ENCODE measurements around the gene CDH11.

DNA sequence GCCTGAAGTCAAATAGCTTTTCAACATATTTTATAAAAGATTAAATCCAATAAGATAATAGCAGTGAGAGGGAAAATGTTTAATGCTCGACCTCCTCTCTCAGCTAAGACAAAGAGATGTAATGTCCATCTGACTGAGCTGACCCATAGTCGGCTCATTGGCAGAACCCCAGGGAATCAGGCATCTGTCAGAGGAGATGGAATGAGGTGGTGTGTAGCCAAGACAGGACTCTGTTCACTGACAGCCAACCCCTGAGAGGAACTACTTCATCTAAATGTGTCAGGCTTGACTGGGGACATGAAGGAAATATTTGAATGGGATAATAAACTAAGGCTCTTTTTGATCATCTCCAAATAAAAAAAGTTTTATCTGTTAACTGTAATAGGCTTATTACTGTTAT, 188.0 kb downstream of the CDH11 start:
- TF ChIP-seq, protein P1, sequence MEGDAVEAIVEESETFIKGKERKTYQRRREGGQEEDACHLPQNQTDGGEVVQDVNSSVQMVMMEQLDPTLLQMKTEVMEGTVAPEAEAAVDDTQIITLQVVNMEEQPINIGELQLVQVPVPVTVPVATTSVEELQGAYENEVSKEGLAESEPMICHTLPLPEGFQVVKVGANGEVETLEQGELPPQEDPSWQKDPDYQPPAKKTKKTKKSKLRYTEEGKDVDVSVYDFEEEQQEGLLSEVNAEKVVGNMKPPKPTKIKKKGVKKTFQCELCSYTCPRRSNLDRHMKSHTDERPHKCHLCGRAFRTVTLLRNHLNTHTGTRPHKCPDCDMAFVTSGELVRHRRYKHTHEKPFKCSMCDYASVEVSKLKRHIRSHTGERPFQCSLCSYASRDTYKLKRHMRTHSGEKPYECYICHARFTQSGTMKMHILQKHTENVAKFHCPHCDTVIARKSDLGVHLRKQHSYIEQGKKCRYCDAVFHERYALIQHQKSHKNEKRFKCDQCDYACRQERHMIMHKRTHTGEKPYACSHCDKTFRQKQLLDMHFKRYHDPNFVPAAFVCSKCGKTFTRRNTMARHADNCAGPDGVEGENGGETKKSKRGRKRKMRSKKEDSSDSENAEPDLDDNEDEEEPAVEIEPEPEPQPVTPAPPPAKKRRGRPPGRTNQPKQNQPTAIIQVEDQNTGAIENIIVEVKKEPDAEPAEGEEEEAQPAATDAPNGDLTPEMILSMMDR (conservative IDR thresholded peaks at IDR 0.05; ENCODE audit: low read depth, low read length), result no peak
- TF ChIP-seq EZH2 (IDR thresholded peaks at IDR 0.05; ENCODE audit: borderline replicate concordance, low read depth, low read length, poor library complexity, severe bottlenecking), result no peak
